K562 (cell line): ENCODE results near the gene EXOC2. TPM values are rescaled to one million over a fixed set of nuclear protein-coding genes. Genes with fewer than 3 reads are reported as not detected.

Experiments
- ATAC-seq: fragments of 200-7000 bp; cut with Tn5 transposase; 3 replicates; pipeline ENCODE4 v1.9.1; 2020; ENCODE audit warnings: moderate library complexity
- BruUV-seq: library from RNA; stranded (reverse); fragments of 400-500 nt; replicated peaks from 2 replicates; lab custom pipeline; 2021; lab: Mats Ljungman, UMichigan
- CTCF ChIA-PET: fragments of 300-600 bp; formaldehyde crosslinking; extraction: SDS; loops from one replicate; lab custom pipeline; 2021; ENCODE audit warnings: low intra/inter-chr PET ratio; lab: Yijun Ruan, JAX
- POLR2A ChIA-PET: fragments of 300-600, 350-650 bp; sonication (Branson Sonifier 250); formaldehyde crosslinking; extraction: SDS; loops from one replicate; lab custom pipeline; 2021; ENCODE audit warnings: antibody characterized with exemption, inconsistent platforms; lab: Yijun Ruan, JAX
- DNase-seq, 4 experiments: peaks; one replicate each; pipeline versions ENCODE4 v3.0.0 to v3.0.0-alpha.2; 2011 to 2018; ENCODE audit warnings: low spot score in 3 of 4, mixed read lengths in 3 of 4; ENCODE audit errors: extremely low read depth in 1 of 4
- FAIRE-seq: peaks from 2 replicates; lab custom pipeline; 2011; peaks lifted over from hg19 to GRCh38; lab: Jason Lieb, UNC
- H2AFZ ChIP-seq: 2 replicates; pipeline ENCODE4 v1.6.0; 2011; ENCODE audit warnings: low read depth, low read length, control low read depth, inconsistent platforms
- H3K27ac ChIP-seq: fragments of 200-600 bp; 3 replicates; pipeline ENCODE4 v1.8.0; 2011; ENCODE audit warnings: low read depth, mild to moderate bottlenecking, control low read depth, inconsistent platforms, low read length, moderate library complexity, mixed read lengths; ENCODE audit errors: extremely low read depth
- H3K27me3 ChIP-seq, 2 experiments: fragments of 300-600 bp in 1 of 2; 2 replicates in 1 of 2; 3 replicates in 1 of 2; pipeline versions ENCODE4 v1.6.0 to v1.8.0; 2011; ENCODE audit warnings: inconsistent platforms in 2 of 2, low read length in 2 of 2, mild to moderate bottlenecking in 1 of 2, mixed read lengths in 1 of 2, moderate library complexity in 1 of 2; ENCODE audit not compliant: control insufficient read depth in 2 of 2, insufficient read depth in 2 of 2
- H3K36me3 ChIP-seq: fragments of 300-600 bp; 3 replicates; pipeline ENCODE4 v1.8.0; 2011; ENCODE audit warnings: mild to moderate bottlenecking, low read length, inconsistent platforms; ENCODE audit not compliant: control insufficient read depth, insufficient read depth
- H3K4me1 ChIP-seq, 2 experiments: fragments of 200-600 bp in 1 of 2; replicated peaks in 1 of 2; 2 replicates in 1 of 2; 3 replicates in 1 of 2; pipeline versions ENCODE4 v1.5.1 to v1.8.0; 2011; ENCODE audit warnings: inconsistent platforms in 2 of 2, low read length in 2 of 2, mild to moderate bottlenecking in 1 of 2, mixed read lengths in 1 of 2, moderate library complexity in 1 of 2; ENCODE audit not compliant: control insufficient read depth in 2 of 2, insufficient read depth in 2 of 2
- H3K4me2 ChIP-seq: 2 replicates; pipeline ENCODE4 v1.6.1; 2011; ENCODE audit warnings: low read length, control low read depth, inconsistent platforms, mixed read lengths; ENCODE audit not compliant: insufficient read depth
- H3K4me3 ChIP-seq: fragments of 200-600 bp; sonication (generic), shearing (Covaris generic); 2 replicates; pipeline ENCODE4 v1.5.1; 2016; ENCODE audit warnings: control low read depth, inconsistent platforms
- H3K79me2 ChIP-seq: fragments of 200-600 bp; 3 replicates; pipeline ENCODE4 v1.8.0; 2011; ENCODE audit warnings: low read length, inconsistent platforms; ENCODE audit not compliant: control insufficient read depth, insufficient read depth
- H3K9ac ChIP-seq, 2 experiments: 2 replicates each; pipeline versions ENCODE4 v1.6.0 to v1.6.1; 2011; ENCODE audit warnings: low read depth in 2 of 2, low read length in 2 of 2, control low read depth in 1 of 2, inconsistent platforms in 1 of 2, mild to moderate bottlenecking in 1 of 2, mixed read lengths in 1 of 2; ENCODE audit not compliant: insufficient read depth in 1 of 2
- H3K9me1 ChIP-seq: one replicate; pipeline ENCODE4 v1.6.0; 2011; ENCODE audit warnings: inconsistent platforms, mild to moderate bottlenecking, low read length, moderate library complexity; ENCODE audit not compliant: control insufficient read depth, insufficient read depth
- H3K9me3 ChIP-seq: replicated peaks from 2 replicates; pipeline ENCODE4 v1.5.1; 2011; ENCODE audit warnings: low read depth, low read length, inconsistent platforms; ENCODE audit not compliant: control insufficient read depth, insufficient read depth
- H4K20me1 ChIP-seq: replicated peaks from 2 replicates; pipeline ENCODE4 v1.6.1; 2011; ENCODE audit warnings: low read length, inconsistent platforms, mixed read lengths; ENCODE audit not compliant: control insufficient read depth, insufficient read depth
- BHLHE40 ChIP-seq: IDR thresholded peaks from 2 replicates; pipeline ENCODE4 v1.6.1; 2011; ENCODE audit warnings: low read length, improper control_type of control experiment
- C11orf30 ChIP-seq: fragments of 450-650 bp; IDR thresholded peaks from 2 replicates; pipeline ENCODE4 v1.6.1; 2016; ENCODE audit warnings: low read depth, mild to moderate bottlenecking
- CEBPG ChIP-seq, 3 experiments: fragments of 200-800 bp in 1 of 3; sonication (Bioruptor generic) in 1 of 3; sonication (generic) in 1 of 3; formaldehyde crosslinking in 1 of 3; IDR thresholded peaks in 2 of 3; conservative IDR thresholded peaks in 1 of 3; 2 replicates each; pipeline versions ENCODE4 v1.6.1 to v1.8.0; 2016 to 2022; ENCODE audit warnings: missing compliant biosample characterization in 2 of 3, missing genetic modification characterization in 2 of 3, mild to moderate bottlenecking in 1 of 3, missing genetic modification reagents in 1 of 3
- CTBP1 ChIP-seq: fragments of 450-650 bp; IDR thresholded peaks from 2 replicates; pipeline ENCODE4 v1.6.1; 2016; ENCODE audit warnings: borderline replicate concordance
- CXXC5 ChIP-seq: fragments of 250-450 bp; sonication (Bioruptor Pico); IDR thresholded peaks from 2 replicates; pipeline ENCODE4 v1.8.0; 2022; ENCODE audit warnings: inconsistent platforms, mild to moderate bottlenecking, moderate library complexity
- EHMT2 ChIP-seq: fragments of 450-650 bp; IDR thresholded peaks from 2 replicates; pipeline ENCODE4 v1.6.1; 2018; ENCODE audit warnings: antibody characterized with exemption
- HES1 ChIP-seq: fragments of 450-650 bp; IDR thresholded peaks from 2 replicates; pipeline ENCODE4 v1.6.1; 2016; ENCODE audit warnings: low read depth, mild to moderate bottlenecking, moderate library complexity
- KLF10 ChIP-seq: fragments of 250-450 bp; sonication (Bioruptor Pico); IDR thresholded peaks from 2 replicates; pipeline ENCODE4 v1.6.1; 2021; ENCODE audit warnings: matching md5 sums
- L3MBTL2 ChIP-seq: fragments of 450-650 bp; IDR thresholded peaks from 2 replicates; pipeline ENCODE4 v1.6.1; 2016; ENCODE audit warnings: mild to moderate bottlenecking, moderate library complexity
- NFIC ChIP-seq: fragments of 450-650 bp; IDR thresholded peaks from 2 replicates; pipeline ENCODE4 v1.6.1; 2017; ENCODE audit warnings: mild to moderate bottlenecking, inconsistent platforms
- NFIX ChIP-seq: fragments of 250-450 bp; sonication (Bioruptor Pico); IDR thresholded peaks from 2 replicates; pipeline ENCODE4 v1.4.0; 2020; ENCODE audit warnings: low read depth, mild to moderate bottlenecking, moderate library complexity
- SRF ChIP-seq, 2 experiments: fragments of 250-450, 450-650 bp in 1 of 2; sonication (Bioruptor Pico) in 1 of 2; sonication (generic) in 1 of 2; formaldehyde crosslinking; IDR thresholded peaks; 2 replicates each; pipeline versions ENCODE4 v1.5.0 to v1.5.1; 2020 to 2022; ENCODE audit warnings: mild to moderate bottlenecking in 1 of 2, missing genetic modification reagents in 1 of 2
- TFE3 ChIP-seq: fragments of 450-650 bp; formaldehyde crosslinking; IDR thresholded peaks from 2 replicates; pipeline ENCODE4 v1.4.0; 2020; ENCODE audit warnings: mild to moderate bottlenecking, mixed read lengths
- TGIF2 ChIP-seq: sonication (generic); formaldehyde crosslinking; IDR thresholded peaks from 2 replicates; pipeline ENCODE4 v1.8.1; 2022; ENCODE audit warnings: mild to moderate bottlenecking, missing genetic modification reagents, moderate library complexity
- TRIM24 ChIP-seq, 2 experiments: fragments of 450-650 bp; IDR thresholded peaks; 2 replicates each; pipeline ENCODE4 v1.6.1; 2016
- ZBTB9 ChIP-seq: fragments of 450-650 bp; formaldehyde crosslinking; IDR thresholded peaks from 2 replicates; pipeline ENCODE4 v1.4.0; 2020; ENCODE audit warnings: mild to moderate bottlenecking, moderate library complexity
- ZNF232 ChIP-seq: sonication (generic); formaldehyde crosslinking; IDR thresholded peaks from 2 replicates; pipeline ENCODE4 v1.8.0; 2022; ENCODE audit warnings: mild to moderate bottlenecking, missing genetic modification reagents
- WGBS: fragments of 100-300 bp; shearing (Covaris generic); methylation state at CpG from one replicate; pipeline ENCODE4 v1.1.6; 2016; ENCODE audit warnings: low coverage, mixed read lengths; ENCODE audit not compliant: insufficient coverage; ENCODE audit errors: missing lambda C conversion rate; 5-methylcytosine and 5-hydroxymethylcytosine counted together
- in situ Hi-C: fragments of 300-500 bp; cut with MboI; formaldehyde crosslinking; loops from 4 replicates; pipeline ENCODE4 v1.15.0; 2018; ENCODE audit warnings: inconsistent platforms, mixed read lengths
- intact Hi-C: fragments of 100-400 bp; cut with micrococcal nuclease; formaldehyde crosslinking; loops from 2 replicates; pipeline ENCODE4 v1.14.2; 2022
- polyA plus RNA-seq, 8 experiments: library from polyadenylated mRNA; depleted of rRNA in 4 of 8; stranded (reverse) in 5 of 8; unstranded in 3 of 8; fragments of >200 nt; fragmentation: Nextera tagmentation in 2 of 8; fragmentation: Illumina TruSeq in 1 of 8; extraction: Ambion mirVana in 2 of 8; extraction: Trizol in 1 of 8; gene quantifications; 2 replicates each; pipeline versions ENCODE4 v1.2.1 to v1.2.3, GENCODE V29; 2011 to 2014; ENCODE audit warnings: inconsistent platforms in 1 of 8, missing spikeins in 1 of 8
- total RNA-seq, 7 experiments: library from RNA; depleted of rRNA in 6 of 7; stranded (reverse); fragments of >200 nt in 6 of 7; fragmentation: Illumina TruSeq in 2 of 7; extraction: Trizol in 2 of 7; gene quantifications; 2 replicates each; pipeline versions ENCODE4 v1.2.1 to v1.2.3, GENCODE V29; 2011 to 2021; ENCODE audit warnings: low replicate concordance in 1 of 7

The EXOC2 gene
- total and polyA plus RNA-seq, 9 of the 15 experiments (the other 6 are each of a cell fraction or from before 2014, with no cell fraction given): 12.2 to 30.2 (median 24.2) TPM

GRCh38 chr6:439641-440167 lies 253.2 kb downstream of the EXOC2 start:
- CTCF ChIA-PET: no interaction called here
- POLR2A ChIA-PET: interaction anchor here (0.6 kb wide), 1 partner anchor 42 kb away, joined by 3 read pairs; no protein-coding TSS in a partner anchor
- H4K20me1 ChIP-seq: no peaks in the 10 kb centered on the region; the same call in 1 of the 2 replicates
- peak in 1 of 4 experiments; percentile 16 for DNase-seq
- H3K4me3 ChIP-seq: no peak overlapping the region
- no peaks in the 10 kb centered on the region for H3K79me2 ChIP-seq
- peak; percentile 33; the same call in 2 of the 3 replicates for ATAC-seq
- in situ Hi-C loops (no loop called here), intact Hi-C loops (no loop called here)
- H2AFZ ChIP-seq: no peak overlapping the region
- H3K27me3 ChIP-seq: peaks cover 34 to 71% of the 10 kb centered on the region in 2 experiments
- FAIRE-seq: peak; percentile 23
- no peaks in the 10 kb centered on the region for H3K9me1 ChIP-seq
- no TSS peak for BruUV-seq
- H3K27ac ChIP-seq: no peak overlapping the region
- no peak overlapping the region for H3K4me2 ChIP-seq
- H3K9ac ChIP-seq: no peak overlapping the region
- H3K36me3 ChIP-seq: no peaks in the 10 kb centered on the region
- no peaks in the 10 kb centered on the region for H3K9me3 ChIP-seq
- WGBS: 0% methylated on average over 9 of the region's 9 CpGs
- peaks cover 0 to 7% of the 10 kb centered on the region in 2 experiments; a peak in 2 of 5 replicates for H3K4me1 ChIP-seq
- TF ChIP-seq ZBTB9 (no peak), L3MBTL2 (peak; percentile 41; the same call in 1 of the 2 replicates), KLF10 (no peak), TGIF2 (CRISPR knock-in tag) (no peak), HES1 (peak; percentile 78), NFIX (CRISPR knock-in tag) (no peak), SRF (CRISPR knock-in tag; IDR thresholded peaks at IDR 0.05) (no peak), CXXC5 (CRISPR knock-in tag) (peak; percentile 81), EHMT2 (no peak), BHLHE40 (peak; percentile 64; the same call in 1 of the 2 replicates), CEBPG (CRISPR knock-in tag; IDR thresholded peaks at IDR 0.05) (0 out of 2 replicates have a peak, but pooled peaks have one; percentile 14), CEBPG (tag; conservative IDR thresholded peaks at IDR 0.05 in 1 of 2, IDR thresholded peaks at IDR 0.05 in 1 of 2) (no peak), TRIM24 (IDR thresholded peaks at IDR 0.05) (no peak; a peak in 1 of 4 replicates), CTBP1 (0 out of 2 replicates have a peak, but pooled peaks have one; percentile 18), TFE3 (no peak), ZNF232 (CRISPR knock-in tag) (no peak), NFIC (peak; percentile 67), C11orf30 (no peak)
